ENCODE results near the gene CDH13.

DNA sequence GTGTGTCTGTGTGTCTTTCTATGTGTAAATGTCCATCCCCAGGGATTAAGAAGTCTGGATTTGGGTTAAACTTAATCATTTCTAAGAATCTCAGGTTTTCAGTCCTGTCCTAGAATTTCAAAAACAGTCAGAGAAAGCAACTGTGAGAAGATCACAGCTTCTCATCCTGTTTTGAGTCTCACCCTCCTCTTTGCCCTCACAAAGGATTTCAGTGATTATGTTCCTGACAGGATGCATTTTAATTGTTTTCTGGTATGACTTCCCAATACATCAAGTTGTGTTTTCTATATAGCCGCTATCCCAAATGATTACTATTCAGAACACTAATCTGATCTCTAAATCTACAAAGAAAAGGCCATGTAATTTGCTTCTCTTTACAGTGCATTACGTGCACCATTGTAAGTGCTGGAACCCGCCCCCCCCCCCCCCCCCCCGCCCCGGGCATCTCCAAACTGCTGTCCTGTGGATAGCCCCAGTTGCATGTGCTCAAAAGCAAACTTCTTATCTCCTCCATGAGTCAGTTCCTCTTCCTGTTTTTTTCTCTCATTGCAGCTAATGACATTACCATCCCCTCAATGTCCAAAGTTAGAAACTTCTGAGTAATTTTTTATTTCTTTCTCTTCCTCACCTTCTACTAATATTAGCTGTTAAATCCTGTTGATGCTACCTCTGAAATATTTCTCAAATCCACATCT lies 73.9 kb downstream of the CDH13 start:
- TF ChIP-seq, protein P1, sequence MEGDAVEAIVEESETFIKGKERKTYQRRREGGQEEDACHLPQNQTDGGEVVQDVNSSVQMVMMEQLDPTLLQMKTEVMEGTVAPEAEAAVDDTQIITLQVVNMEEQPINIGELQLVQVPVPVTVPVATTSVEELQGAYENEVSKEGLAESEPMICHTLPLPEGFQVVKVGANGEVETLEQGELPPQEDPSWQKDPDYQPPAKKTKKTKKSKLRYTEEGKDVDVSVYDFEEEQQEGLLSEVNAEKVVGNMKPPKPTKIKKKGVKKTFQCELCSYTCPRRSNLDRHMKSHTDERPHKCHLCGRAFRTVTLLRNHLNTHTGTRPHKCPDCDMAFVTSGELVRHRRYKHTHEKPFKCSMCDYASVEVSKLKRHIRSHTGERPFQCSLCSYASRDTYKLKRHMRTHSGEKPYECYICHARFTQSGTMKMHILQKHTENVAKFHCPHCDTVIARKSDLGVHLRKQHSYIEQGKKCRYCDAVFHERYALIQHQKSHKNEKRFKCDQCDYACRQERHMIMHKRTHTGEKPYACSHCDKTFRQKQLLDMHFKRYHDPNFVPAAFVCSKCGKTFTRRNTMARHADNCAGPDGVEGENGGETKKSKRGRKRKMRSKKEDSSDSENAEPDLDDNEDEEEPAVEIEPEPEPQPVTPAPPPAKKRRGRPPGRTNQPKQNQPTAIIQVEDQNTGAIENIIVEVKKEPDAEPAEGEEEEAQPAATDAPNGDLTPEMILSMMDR (IDR thresholded peaks at IDR 0.05), result no peak
- TF ChIP-seq POLR2A (IDR thresholded peaks at IDR 0.05), result no peak

All from body of pancreas (tissue), 4 donors.